ENCODE data around the gene SMARCA2.
"Not testable (repeated sequence)": the region's sequence is repeated elsewhere in the genome, so short reads cannot be mapped to it uniquely, and the experiment has no call there.

SMARCA2 gene

GRCh38 chr9:2122299-2122698, 107.2 kb downstream of the SMARCA2 start:
- Mint-ChIP-seq H3K4me1 (ENCODE audit: low read depth) (peaks cover 18% of the 10 kb centered on the region), H3K9me3 (no peaks in the 10 kb centered on the region), H3K36me3 (ENCODE audit: low read depth) (peaks cover 64% of the 10 kb centered on the region), H3K27ac (no peak overlapping the region), H3K27me3 (ENCODE audit: low read depth) (no peaks in the 10 kb centered on the region), H3K4me3 (no peak overlapping the region)

- peaks cover 52% of the 10 kb centered on the region for H3K36me3 Mint-ChIP-seq (ENCODE audit: low read depth)
- no peaks in the 10 kb centered on the region for H3K9me3 Mint-ChIP-seq
- peaks cover 22% of the 10 kb centered on the region for H3K4me1 Mint-ChIP-seq (ENCODE audit: low read depth)
- no peak overlapping the region for H3K4me3 Mint-ChIP-seq
- peak overlapping the region; percentile 36 for H3K27ac Mint-ChIP-seq
- no peaks in the 10 kb centered on the region for H3K27me3 Mint-ChIP-seq (ENCODE audit: low read depth)
Observed at GRCh38 chr9:2125906-2126305, 110.8 kb downstream of the SMARCA2 start.

- Mint-ChIP-seq H3K4me3 (no peak overlapping the region), H3K4me1 (ENCODE audit: low read depth) (peaks cover 22% of the 10 kb centered on the region), H3K27me3 (ENCODE audit: low read depth) (no peaks in the 10 kb centered on the region), H3K9me3 (no peaks in the 10 kb centered on the region), H3K27ac (no peak overlapping the region), H3K36me3 (ENCODE audit: low read depth) (peaks cover 55% of the 10 kb centered on the region)
Observed at GRCh38 chr9:2126331-2126803, 111.2 kb downstream of the SMARCA2 start.

- H3K27me3 Mint-ChIP-seq (ENCODE audit: low read depth): no peaks in the 10 kb centered on the region
- no peak overlapping the region for H3K4me3 Mint-ChIP-seq
- peaks cover 23% of the 10 kb centered on the region for H3K4me1 Mint-ChIP-seq (ENCODE audit: low read depth)
- no peak overlapping the region for H3K27ac Mint-ChIP-seq
- H3K36me3 Mint-ChIP-seq (ENCODE audit: low read depth): peaks cover 54% of the 10 kb centered on the region
- no peaks in the 10 kb centered on the region for H3K9me3 Mint-ChIP-seq
Observed at GRCh38 chr9:2127486-2127885, 112.3 kb downstream of the SMARCA2 start.

GRCh38 chr9:2128141-2128540, 113.0 kb downstream of the SMARCA2 start:
- Mint-ChIP-seq H3K4me1 (ENCODE audit: low read depth) (peaks cover 23% of the 10 kb centered on the region), H3K4me3 (no peak overlapping the region), H3K27ac (no peak overlapping the region), H3K9me3 (no peaks in the 10 kb centered on the region), H3K36me3 (ENCODE audit: low read depth) (peaks cover 48% of the 10 kb centered on the region), H3K27me3 (ENCODE audit: low read depth) (no peaks in the 10 kb centered on the region)

GRCh38 chr9:2128618-2129017, 113.5 kb downstream of the SMARCA2 start:
- H3K36me3 Mint-ChIP-seq (ENCODE audit: low read depth): peaks cover 43% of the 10 kb centered on the region
- H3K4me3 Mint-ChIP-seq: no peak overlapping the region
- no peaks in the 10 kb centered on the region for H3K27me3 Mint-ChIP-seq (ENCODE audit: low read depth)
- H3K9me3 Mint-ChIP-seq: no peaks in the 10 kb centered on the region
- H3K4me1 Mint-ChIP-seq (ENCODE audit: low read depth): peaks cover 23% of the 10 kb centered on the region
- no peak overlapping the region for H3K27ac Mint-ChIP-seq

GRCh38 chr9:2130941-2131340, 115.8 kb downstream of the SMARCA2 start:
- no peak overlapping the region for H3K27ac Mint-ChIP-seq
- H3K9me3 Mint-ChIP-seq: no peaks in the 10 kb centered on the region
- H3K36me3 Mint-ChIP-seq (ENCODE audit: low read depth): peaks cover 36% of the 10 kb centered on the region
- H3K27me3 Mint-ChIP-seq (ENCODE audit: low read depth): no peaks in the 10 kb centered on the region
- H3K4me1 Mint-ChIP-seq (ENCODE audit: low read depth): peaks cover 14% of the 10 kb centered on the region
- no peak overlapping the region for H3K4me3 Mint-ChIP-seq

GRCh38 chr9:2132484-2133082, 117.4 kb downstream of the SMARCA2 start:
- no peak overlapping the region for H3K27ac Mint-ChIP-seq
- no peaks in the 10 kb centered on the region for H3K9me3 Mint-ChIP-seq
- no peaks in the 10 kb centered on the region for H3K27me3 Mint-ChIP-seq (ENCODE audit: low read depth)
- H3K4me1 Mint-ChIP-seq (ENCODE audit: low read depth): peaks cover 8% of the 10 kb centered on the region
- H3K36me3 Mint-ChIP-seq (ENCODE audit: low read depth): peaks cover 33% of the 10 kb centered on the region
- no peak overlapping the region for H3K4me3 Mint-ChIP-seq

- no peak overlapping the region for H3K27ac Mint-ChIP-seq
- H3K4me1 Mint-ChIP-seq (ENCODE audit: low read depth): peaks cover 6% of the 10 kb centered on the region
- no peaks in the 10 kb centered on the region for H3K9me3 Mint-ChIP-seq
- H3K36me3 Mint-ChIP-seq (ENCODE audit: low read depth): peaks cover 38% of the 10 kb centered on the region
- no peaks in the 10 kb centered on the region for H3K27me3 Mint-ChIP-seq (ENCODE audit: low read depth)
- no peak overlapping the region for H3K4me3 Mint-ChIP-seq
Observed at GRCh38 chr9:2134391-2134790, 119.2 kb downstream of the SMARCA2 start.

GRCh38 chr9:2138646-2139045, 123.5 kb downstream of the SMARCA2 start:
- Mint-ChIP-seq H3K4me3 (no peak overlapping the region), H3K36me3 (ENCODE audit: low read depth) (peaks cover 51% of the 10 kb centered on the region), H3K27me3 (ENCODE audit: low read depth) (no peaks in the 10 kb centered on the region), H3K27ac (no peak overlapping the region), H3K4me1 (ENCODE audit: low read depth) (peaks cover 7% of the 10 kb centered on the region), H3K9me3 (no peaks in the 10 kb centered on the region)

- H3K4me1 Mint-ChIP-seq (ENCODE audit: low read depth): peaks cover 7% of the 10 kb centered on the region
- no peak overlapping the region for H3K27ac Mint-ChIP-seq
- no peak overlapping the region for H3K4me3 Mint-ChIP-seq
- H3K9me3 Mint-ChIP-seq: no peaks in the 10 kb centered on the region
- no peaks in the 10 kb centered on the region for H3K27me3 Mint-ChIP-seq (ENCODE audit: low read depth)
- peaks cover 42% of the 10 kb centered on the region for H3K36me3 Mint-ChIP-seq (ENCODE audit: low read depth)
Observed at GRCh38 chr9:2140600-2141223, 125.6 kb downstream of the SMARCA2 start.

GRCh38 chr9:2142212-2142611, 127.1 kb downstream of the SMARCA2 start:
- H3K36me3 Mint-ChIP-seq (ENCODE audit: low read depth): peaks cover 43% of the 10 kb centered on the region
- peaks cover 4% of the 10 kb centered on the region for H3K9me3 Mint-ChIP-seq
- peaks cover 12% of the 10 kb centered on the region for H3K4me1 Mint-ChIP-seq (ENCODE audit: low read depth)
- no peak overlapping the region for H3K4me3 Mint-ChIP-seq
- no peaks in the 10 kb centered on the region for H3K27me3 Mint-ChIP-seq (ENCODE audit: low read depth)
- H3K27ac Mint-ChIP-seq: no peak overlapping the region

- peaks cover 37% of the 10 kb centered on the region for H3K36me3 Mint-ChIP-seq (ENCODE audit: low read depth)
Observed at GRCh38 chr9:2144619-2145018, 129.5 kb downstream of the SMARCA2 start.

GRCh38 chr9:2145746-2146145, 130.6 kb downstream of the SMARCA2 start:
- Mint-ChIP-seq H3K27me3 (ENCODE audit: low read depth) (no peaks in the 10 kb centered on the region), H3K4me1 (ENCODE audit: low read depth) (peaks cover 9% of the 10 kb centered on the region), H3K36me3 (ENCODE audit: low read depth) (peaks cover 42% of the 10 kb centered on the region), H3K4me3 (no peak overlapping the region), H3K9me3 (peaks cover 8% of the 10 kb centered on the region), H3K27ac (no peak overlapping the region)

More at GRCh38 chr9:2144619-2145018, 129.5 kb downstream of the SMARCA2 start:
- Mint-ChIP-seq H3K4me1 (ENCODE audit: low read depth) (peaks cover 9% of the 10 kb centered on the region), H3K9me3 (peaks cover 8% of the 10 kb centered on the region), H3K4me3 (no peak overlapping the region), H3K27me3 (ENCODE audit: low read depth) (no peaks in the 10 kb centered on the region), H3K27ac (no peak overlapping the region)

- not testable (repeated sequence) for H3K9me3 Mint-ChIP-seq; H3K4me1 Mint-ChIP-seq (ENCODE audit: low read depth); H3K4me3 Mint-ChIP-seq; H3K27me3 Mint-ChIP-seq (ENCODE audit: low read depth); H3K27ac Mint-ChIP-seq
- peaks cover 41% of the 10 kb centered on the region for H3K36me3 Mint-ChIP-seq (ENCODE audit: low read depth)
Observed at GRCh38 chr9:2146700-2147099, 131.6 kb downstream of the SMARCA2 start.

Measured in T-helper 1 cell treated with Interleukin-12 subunit alpha and Interleukin-12 subunit beta and Interleukin-4 antibody, amounts not matched to agents 30 μg/mL and 1 μg/mL, for 36 hours (primary cell).